Measurements from ENCODE around the gene USP8. TPM values are rescaled to one million over a fixed set of nuclear protein-coding genes. Genes with fewer than 3 reads are reported as not detected.

Gene USP8
- total RNA-seq, 4 donors from 2014 or later = 45.9 to 70.0 (median 55.4) TPM

GRCh38 chr15:50531766-50532165, 107.6 kb downstream of the USP8 start:
- TF ChIP-seq POLR2A (IDR thresholded peaks at IDR 0.05) (no peak), EP300 (IDR thresholded peaks at IDR 0.05) (no peak), POLR2AphosphoS5 (IDR thresholded peaks at IDR 0.05) (no peak), CTCF (IDR thresholded peaks at IDR 0.05) (no peak)
- Histone ChIP-seq H3K9me3 (peaks cover 0 to 6% (median 0%) of the 10 kb centered on the region in 3 donors), H3K27ac (no peak overlapping the region)

GRCh38 chr15:50542887-50543210, 118.6 kb downstream of the USP8 start:
- no peaks in the 10 kb centered on the region for H3K27me3 ChIP-seq
- H3K27ac ChIP-seq = no peak overlapping the region
- H3K4me3 ChIP-seq = no peak overlapping the region
- no peaks in the 10 kb centered on the region for H3K4me1 ChIP-seq
- ATAC-seq = peak; percentile 39
- 68 to 84% methylated on average over 2 of the region's 2 CpGs for WGBS, 2 donors (ENCODE audit: low coverage in 1 of 2)
- H3K9me3 ChIP-seq = no peaks in the 10 kb centered on the region
- H3K36me3 ChIP-seq = no peaks in the 10 kb centered on the region
- no peak for TF ChIP-seq POLR2A (IDR thresholded peaks at IDR 0.05)
- TF ChIP-seq EP300 (IDR thresholded peaks at IDR 0.05) = no peak
- TF ChIP-seq CTCF (IDR thresholded peaks at IDR 0.05) = no peak
- no peak for TF ChIP-seq POLR2AphosphoS5 (IDR thresholded peaks at IDR 0.05)

More at GRCh38 chr15:50531766-50532165, 107.6 kb downstream of the USP8 start:
- H3K4me1 ChIP-seq = no peaks in the 10 kb centered on the region
- ATAC-seq = no peak
- no peak overlapping the region for H3K4me3 ChIP-seq
- H3K27me3 ChIP-seq = no peaks in the 10 kb centered on the region
- WGBS, 2 donors (ENCODE audit: low coverage in 1 of 2) = 38 to 54% methylated on average over 3 to 4 of the region's 4 CpGs
- H3K36me3 ChIP-seq = no peaks in the 10 kb centered on the region

- 70 to 81% methylated on average over 2 to 3 of the region's 3 CpGs for WGBS, 2 donors (ENCODE audit: low coverage in 1 of 2)
- Histone ChIP-seq H3K4me1 (no peaks in the 10 kb centered on the region), H3K27ac (no peak overlapping the region), H3K9me3 (no peaks in the 10 kb centered on the region), H3K36me3 (no peaks in the 10 kb centered on the region), H3K27me3 (no peaks in the 10 kb centered on the region), H3K4me3 (no peak overlapping the region)
- TF ChIP-seq POLR2A (IDR thresholded peaks at IDR 0.05) (no peak), CTCF (IDR thresholded peaks at IDR 0.05) (no peak), EP300 (IDR thresholded peaks at IDR 0.05) (no peak), POLR2AphosphoS5 (IDR thresholded peaks at IDR 0.05) (no peak)
- no peak for ATAC-seq
These were observed 119.4 kb downstream of the USP8 start for GRCh38 chr15:50543556-50543955.

GRCh38 chr15:50544368-50544767, 120.2 kb downstream of the USP8 start:
- no peaks in the 10 kb centered on the region for H3K4me1 ChIP-seq
- no peaks in the 10 kb centered on the region for H3K27me3 ChIP-seq
- H3K27ac ChIP-seq = no peak overlapping the region
- no peak for TF ChIP-seq POLR2A (IDR thresholded peaks at IDR 0.05)
- no peak for TF ChIP-seq EP300 (IDR thresholded peaks at IDR 0.05)
- no peak for TF ChIP-seq POLR2AphosphoS5 (IDR thresholded peaks at IDR 0.05)
- TF ChIP-seq CTCF (IDR thresholded peaks at IDR 0.05) = no peak
- H3K4me3 ChIP-seq = no peak overlapping the region
- 78% methylated on average over 4 of the region's 5 CpGs; no CpG with 5 or more reads in 1 of the 2 donors for WGBS, 2 donors (ENCODE audit: low coverage in 1 of 2)
- no peak for ATAC-seq
- H3K36me3 ChIP-seq = no peaks in the 10 kb centered on the region
- H3K9me3 ChIP-seq = no peaks in the 10 kb centered on the region

GRCh38 chr15:50546566-50546965, 122.4 kb downstream of the USP8 start, which contains the start of gene USP50:
Gene USP50 (minus strand): TSS chr15:50546666. CDS start chr15:50546525, 141 bp downstream.
- WGBS, 2 donors (ENCODE audit: low coverage in 1 of 2) = 69 to 80% methylated on average over 5 of the region's 5 CpGs
- no peak within 1 kb of the TSS for H3K4me3 ChIP-seq
- H3K36me3 ChIP-seq = no peaks in the 10 kb centered on the region
- H3K9me3 ChIP-seq = no peaks in the 10 kb centered on the region
- ATAC-seq = no peak
- H3K27me3 ChIP-seq = no peaks in the 10 kb centered on the region
- H3K27ac ChIP-seq = no peak within 1 kb of the TSS
- TF ChIP-seq EP300 (IDR thresholded peaks at IDR 0.05) = no peak
- no peak for TF ChIP-seq POLR2A (IDR thresholded peaks at IDR 0.05)
- TF ChIP-seq CTCF (IDR thresholded peaks at IDR 0.05) = no peak
- no peak for TF ChIP-seq POLR2AphosphoS5 (IDR thresholded peaks at IDR 0.05)
- no peaks in the 10 kb centered on the region for H3K4me1 ChIP-seq
